Left ventricle myocardium inferior (tissue), 1 donor: ENCODE results near the gene PHB1. TPM values are rescaled to one million over a fixed set of nuclear protein-coding genes. Genes with fewer than 3 reads are reported as not detected.

Experiments
- DNase-seq: peaks from one replicate; pipeline ENCODE4 v3.0.0-alpha.2; 2020
- H3K27ac ChIP-seq: fragments of 200-600 bp; replicated peaks from 2 replicates; pipeline ENCODE4 v1.8.0; 2021
- H3K27me3 ChIP-seq: fragments of 200-600 bp; 2 replicates; pipeline ENCODE4 v1.8.0; 2021; ENCODE audit warnings: low read depth
- H3K36me3 ChIP-seq: fragments of 200-600 bp; 2 replicates; pipeline ENCODE4 v1.8.0; 2021
- H3K4me1 ChIP-seq: fragments of 200-600 bp; 2 replicates; pipeline ENCODE4 v1.8.0; 2021
- H3K4me3 ChIP-seq: fragments of 200-600 bp; 2 replicates; pipeline ENCODE4 v1.8.0; 2021; ENCODE audit warnings: mild to moderate bottlenecking, moderate library complexity
- H3K9me3 ChIP-seq: fragments of 200-600 bp; replicated peaks from 2 replicates; pipeline ENCODE4 v1.8.0; 2021
- intact Hi-C: fragments of 100-400 bp; cut with micrococcal nuclease; formaldehyde crosslinking; loops from one replicate; pipeline ENCODE4 v1.11.0; 2022
- long read RNA-seq: library from polyadenylated mRNA; unstranded; transcript quantifications from one replicate; pipeline ENCODE4 v2.0.0, GENCODE V29; 2021
- total RNA-seq: library from RNA; stranded (reverse); fragmentation: NEBNext Ultra II Directional; extraction: Animal tissue kit (Norgen Biotek cat#: 25700); gene quantifications from one replicate; pipeline ENCODE4 v1.2.1, GENCODE V29; 2021
- TF ChIP-seq, protein P1 (sequence below): fragments of 200-600 bp; IDR thresholded peaks from 2 replicates; pipeline ENCODE4 v1.8.0; 2021; ENCODE audit warnings: antibody characterized with exemption, mild to moderate bottlenecking, borderline replicate concordance
- donor health status: DM: no; HTN: yes; CAD: no; lungs with severe emphysema.

PHB1 gene
- 217 TPM for total RNA-seq
- long read RNA-seq, transcript PHB-211 (2 exons, 852 nt): minor isoform, 6 of 206 reads
- long read RNA-seq, transcript PHB-201 (7 exons, 1,832 nt): major isoform, 172 of 206 reads
- long read RNA-seq, partial matches to known transcripts: 1 of 206 reads
- long read RNA-seq, other reads (novel, unspliced or antisense): 22 of 206 reads

DNA sequence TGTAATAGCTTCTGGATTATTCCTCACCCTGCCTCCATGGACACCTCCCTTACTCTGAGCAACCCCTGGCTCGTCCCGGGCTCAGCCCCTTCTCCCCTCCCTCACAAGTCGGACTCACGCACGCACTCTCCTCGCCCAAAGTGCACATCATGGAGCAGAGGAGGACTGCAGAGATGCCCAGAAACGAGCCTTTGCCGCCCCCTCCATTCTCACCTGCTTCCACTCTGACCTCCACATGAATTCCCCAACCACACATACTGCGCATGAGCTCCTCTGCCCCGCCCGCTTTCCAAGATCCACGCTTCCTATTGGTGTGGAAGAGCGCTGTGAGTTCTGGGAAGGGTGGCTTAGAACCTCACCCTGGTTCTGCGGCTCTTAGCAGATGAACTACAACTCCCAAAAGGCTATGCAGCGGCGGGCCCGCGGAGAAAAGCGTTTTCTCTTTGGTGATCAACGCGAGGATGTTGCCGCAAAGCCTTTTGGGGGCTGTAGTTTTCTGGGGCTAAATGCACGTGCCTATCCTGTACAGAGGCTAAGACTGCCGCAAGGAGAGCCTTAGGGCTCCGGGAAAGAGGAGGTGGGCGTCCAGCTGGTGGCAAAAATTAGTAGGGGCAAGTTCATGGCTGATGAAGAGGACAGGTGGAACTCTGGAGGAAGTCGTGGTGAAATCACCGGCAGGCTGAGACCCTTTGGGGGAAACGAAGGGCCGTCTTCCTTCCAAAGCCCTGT is at the start of gene PHB1:
TSS of gene PHB1 (minus strand) at position 261 of the 729 bp plus-strand sequence. CDS start 1,618 bp downstream, outside the sequence.
- Histone ChIP-seq H3K27ac (peak within 1 kb of the TSS; percentile 78), H3K4me3 (peak within 1 kb of the TSS; percentile 88), H3K9me3 (no peaks in the 10 kb centered on the region), H3K27me3 (no peaks in the 10 kb centered on the region), H3K36me3 (peaks cover 34% of the 10 kb centered on the region), H3K4me1 (peaks cover 21% of the 10 kb centered on the region)
- TF ChIP-seq, protein P1, sequence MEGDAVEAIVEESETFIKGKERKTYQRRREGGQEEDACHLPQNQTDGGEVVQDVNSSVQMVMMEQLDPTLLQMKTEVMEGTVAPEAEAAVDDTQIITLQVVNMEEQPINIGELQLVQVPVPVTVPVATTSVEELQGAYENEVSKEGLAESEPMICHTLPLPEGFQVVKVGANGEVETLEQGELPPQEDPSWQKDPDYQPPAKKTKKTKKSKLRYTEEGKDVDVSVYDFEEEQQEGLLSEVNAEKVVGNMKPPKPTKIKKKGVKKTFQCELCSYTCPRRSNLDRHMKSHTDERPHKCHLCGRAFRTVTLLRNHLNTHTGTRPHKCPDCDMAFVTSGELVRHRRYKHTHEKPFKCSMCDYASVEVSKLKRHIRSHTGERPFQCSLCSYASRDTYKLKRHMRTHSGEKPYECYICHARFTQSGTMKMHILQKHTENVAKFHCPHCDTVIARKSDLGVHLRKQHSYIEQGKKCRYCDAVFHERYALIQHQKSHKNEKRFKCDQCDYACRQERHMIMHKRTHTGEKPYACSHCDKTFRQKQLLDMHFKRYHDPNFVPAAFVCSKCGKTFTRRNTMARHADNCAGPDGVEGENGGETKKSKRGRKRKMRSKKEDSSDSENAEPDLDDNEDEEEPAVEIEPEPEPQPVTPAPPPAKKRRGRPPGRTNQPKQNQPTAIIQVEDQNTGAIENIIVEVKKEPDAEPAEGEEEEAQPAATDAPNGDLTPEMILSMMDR: no peak
- intact Hi-C loops: loop anchor here (5.0 kb wide), 1 partner anchor 102 kb away; no protein-coding TSS in a partner anchor
- DNase-seq: peak; percentile 95

GRCh38 chr17:49464049-49464448 is 49.4 kb upstream of the PHB1 start:
- TF ChIP-seq, protein P1: no peak

DNA sequence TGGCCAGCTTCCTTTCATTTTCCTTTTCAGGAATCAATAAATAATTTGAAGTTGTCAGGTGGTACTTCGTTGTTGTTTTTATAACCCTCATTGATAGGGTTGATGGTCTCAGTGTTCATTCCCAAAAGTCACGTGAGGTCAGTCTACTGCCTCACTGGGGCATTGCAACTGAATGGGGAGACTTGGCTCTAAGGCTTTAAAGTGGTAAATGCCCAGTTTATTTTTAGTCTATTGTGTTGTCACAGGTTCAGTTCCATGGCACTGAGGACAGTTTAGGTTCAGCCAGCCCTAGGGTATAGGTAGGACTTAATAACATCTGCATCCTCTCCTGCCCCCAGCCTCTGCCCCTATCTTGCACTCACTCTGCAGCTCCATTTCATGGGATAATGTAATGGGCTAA is 46.9 kb upstream of the PHB1 start:
- peaks cover 82% of the 10 kb centered on the region for H3K27me3 ChIP-seq
- no peak overlapping the region for H3K27ac ChIP-seq
- peaks cover 10% of the 10 kb centered on the region for H3K9me3 ChIP-seq
- H3K36me3 ChIP-seq: no peaks in the 10 kb centered on the region
- H3K4me3 ChIP-seq: no peak overlapping the region
- no peaks in the 10 kb centered on the region for H3K4me1 ChIP-seq
- no peak for DNase-seq
- TF ChIP-seq, protein P1: no peak
- intact Hi-C loops: no loop called here

More at GRCh38 chr17:49464049-49464448, 49.4 kb upstream of the PHB1 start:
- intact Hi-C loops: no loop called here
- Histone ChIP-seq H3K9me3 (peaks cover 10% of the 10 kb centered on the region), H3K27ac (no peak overlapping the region), H3K4me3 (no peak overlapping the region), H3K27me3 (peaks cover 70% of the 10 kb centered on the region), H3K36me3 (no peaks in the 10 kb centered on the region), H3K4me1 (no peaks in the 10 kb centered on the region)
- DNase-seq: no peak

GRCh38 chr17:49460401-49460800 is 45.7 kb upstream of the PHB1 start:
- TF ChIP-seq, protein P1: no peak
- intact Hi-C loops: no loop called here
- H3K4me3 ChIP-seq: no peak overlapping the region
- no peaks in the 10 kb centered on the region for H3K36me3 ChIP-seq
- no peak overlapping the region for H3K27ac ChIP-seq
- no peaks in the 10 kb centered on the region for H3K4me1 ChIP-seq
- DNase-seq: no peak
- H3K9me3 ChIP-seq: peaks cover 10% of the 10 kb centered on the region
- H3K27me3 ChIP-seq: peaks cover 94% of the 10 kb centered on the region

GRCh38 chr17:49459401-49459984 is 44.8 kb upstream of the PHB1 start:
- intact Hi-C loops: no loop called here
- TF ChIP-seq, protein P1: no peak
- Histone ChIP-seq H3K9me3 (peaks cover 10% of the 10 kb centered on the region), H3K36me3 (no peaks in the 10 kb centered on the region), H3K27me3 (peaks cover 98% of the 10 kb centered on the region), H3K27ac (no peak overlapping the region), H3K4me3 (no peak overlapping the region), H3K4me1 (no peaks in the 10 kb centered on the region)
- no peak for DNase-seq
